GM23338 (cell line): Measurements from ENCODE around the gene TRAF3IP1. TPM values are rescaled to one million over a fixed set of nuclear protein-coding genes. Genes with fewer than 3 reads are reported as not detected.
"Not testable (repeated sequence)": the region's sequence is repeated elsewhere in the genome, so short reads cannot be mapped to it uniquely, and the experiment has no call there.

Source experiments
- ATAC-seq: fragments of 200-7000 bp; cut with Tn5 transposase; 3 replicates; pipeline ENCODE4 v1.9.1; 2020
- DNase-seq: peaks from one replicate; pipeline ENCODE4 v3.0.0-alpha.2; 2015; ENCODE audit warnings: low spot score
- H2AFZ ChIP-seq: fragments of 200-600 bp; sonication (generic); 2 replicates; pipeline ENCODE4 v1.8.0; 2016; ENCODE audit warnings: antibody characterized with exemption, mild to moderate bottlenecking, moderate library complexity
- H3F3A ChIP-seq: fragments of 200-600 bp; sonication (generic); replicated peaks from 2 replicates; pipeline ENCODE4 v1.8.0; 2017; ENCODE audit warnings: antibody characterized with exemption, mixed run types, low read depth
- H3K27ac ChIP-seq: fragments of 200-600 bp; sonication (generic); 2 replicates; pipeline ENCODE4 v1.6.1; 2016; ENCODE audit warnings: low read depth
- H3K27me3 ChIP-seq: fragments of 200-600 bp; sonication (generic); 2 replicates; pipeline ENCODE4 v1.8.0; 2016; ENCODE audit warnings: mild to moderate bottlenecking, mixed run types, moderate library complexity; ENCODE audit not compliant: insufficient read depth
- H3K36me3 ChIP-seq: fragments of 200-600 bp; sonication (generic); 2 replicates; pipeline ENCODE4 v1.8.0; 2016; ENCODE audit warnings: mild to moderate bottlenecking; ENCODE audit not compliant: insufficient read depth
- H3K4me1 ChIP-seq: fragments of 200-600 bp; sonication (generic); 2 replicates; pipeline ENCODE4 v1.8.0; 2016; ENCODE audit warnings: mild to moderate bottlenecking, moderate library complexity; ENCODE audit not compliant: insufficient read depth
- H3K4me2 ChIP-seq: fragments of 200-600 bp; sonication (generic); 2 replicates; pipeline ENCODE4 v1.7.1; 2017; ENCODE audit warnings: mixed run types
- H3K4me3 ChIP-seq: fragments of 200-600 bp; sonication (generic); 2 replicates; pipeline ENCODE4 v1.6.1; 2016; ENCODE audit warnings: mixed run types
- H3K79me2 ChIP-seq: fragments of 200-600 bp; sonication (generic); replicated peaks from 2 replicates; pipeline ENCODE4 v1.8.0; 2017; ENCODE audit warnings: mild to moderate bottlenecking; ENCODE audit not compliant: insufficient read depth
- H3K9me2 ChIP-seq: fragments of 200-600 bp; sonication (generic); 2 replicates; pipeline ENCODE4 v1.8.0; 2017; ENCODE audit not compliant: insufficient read depth
- H4K20me1 ChIP-seq: fragments of 200-600 bp; sonication (generic); replicated peaks from 2 replicates; pipeline ENCODE4 v1.8.0; 2017; ENCODE audit warnings: mild to moderate bottlenecking; ENCODE audit not compliant: insufficient read depth
- H3K27ac Mint-ChIP-seq: 2 replicates; pipeline ENCODE4 v1.8.0; 2020; ENCODE audit warnings: inconsistent platforms, mild to moderate bottlenecking, moderate library complexity, mixed read lengths
- H3K27me3 Mint-ChIP-seq: 3 replicates; pipeline ENCODE4 v1.8.0; 2022; ENCODE audit warnings: low read depth, mild to moderate bottlenecking, moderate library complexity, mixed read lengths, inconsistent platforms; ENCODE audit not compliant: insufficient read depth, poor library complexity
- H3K36me3 Mint-ChIP-seq: 3 replicates; pipeline ENCODE4 v1.8.0; 2021; ENCODE audit warnings: low read depth, mild to moderate bottlenecking, inconsistent platforms, moderate library complexity, mixed read lengths
- H3K4me1 Mint-ChIP-seq: 3 replicates; pipeline ENCODE4 v1.8.0; 2020; ENCODE audit warnings: mild to moderate bottlenecking, inconsistent platforms, mixed read lengths
- H3K4me3 Mint-ChIP-seq: 3 replicates; pipeline ENCODE4 v1.8.0; 2021; ENCODE audit warnings: moderate library complexity, mild to moderate bottlenecking, inconsistent platforms, mixed read lengths
- H3K9me3 Mint-ChIP-seq: 3 replicates; pipeline ENCODE4 v1.8.0; 2020; ENCODE audit warnings: moderate library complexity, mild to moderate bottlenecking, inconsistent platforms, mixed read lengths
- CREB1 ChIP-seq: fragments of 250-450 bp; sonication (Bioruptor Pico); IDR thresholded peaks from 2 replicates; pipeline ENCODE4 v1.5.0; 2020; ENCODE audit warnings: low read depth, mild to moderate bottlenecking, moderate library complexity
- POLR2AphosphoS5 ChIP-seq: IDR thresholded peaks from 2 replicates; pipeline ENCODE4 v1.6.1; 2016; ENCODE audit warnings: antibody characterized with exemption, low read depth
- STAT1 ChIP-seq: IDR thresholded peaks from one replicate; pipeline ENCODE4 v1.6.1; 2016; ENCODE audit warnings: antibody characterized with exemption; ENCODE audit not compliant: unreplicated experiment
- ZNF114 ChIP-seq: fragments of 250-450 bp; sonication (Bioruptor Pico); IDR thresholded peaks from 2 replicates; pipeline ENCODE4 v1.5.0; 2020; ENCODE audit warnings: mild to moderate bottlenecking, moderate library complexity
- ZNF331 ChIP-seq: fragments of 250-450 bp; sonication (Bioruptor Pico); IDR thresholded peaks from 2 replicates; pipeline ENCODE4 v1.5.0; 2020; ENCODE audit warnings: low read depth, mild to moderate bottlenecking, moderate library complexity
- polyA plus RNA-seq: library from polyadenylated mRNA; unstranded; fragments of >200 nt; fragmentation: Nextera tagmentation; extraction: Ambion mirVana; gene quantifications from 2 replicates; pipeline ENCODE4 v1.2.1, GENCODE V29; 2016
- total RNA-seq: library from RNA; depleted of rRNA; stranded (reverse); fragments of >200 nt; shearing (Covaris generic); gene quantifications from 2 replicates; pipeline ENCODE4 v1.2.3, GENCODE V29; 2014
- TF ChIP-seq, protein P1 (sequence below): fragments of 250-450 bp; sonication (Bioruptor Pico); IDR thresholded peaks from 2 replicates; pipeline ENCODE4 v1.5.0; 2020; ENCODE audit warnings: mild to moderate bottlenecking, moderate library complexity

Gene TRAF3IP1
- total and polyA plus RNA-seq, 2 experiments from 2014 or later: 12.5 to 20.7 TPM

GRCh38 chr2:238334885-238335284 is 14.6 kb downstream of the TRAF3IP1 start:
- H3K36me3 ChIP-seq: no peaks in the 10 kb centered on the region
- no peak overlapping the region for H3K4me2 ChIP-seq
- TF ChIP-seq ZNF331 (CRISPR knock-in tag): no peak
- TF ChIP-seq CREB1 (CRISPR knock-in tag): no peak
- TF ChIP-seq, protein P1, sequence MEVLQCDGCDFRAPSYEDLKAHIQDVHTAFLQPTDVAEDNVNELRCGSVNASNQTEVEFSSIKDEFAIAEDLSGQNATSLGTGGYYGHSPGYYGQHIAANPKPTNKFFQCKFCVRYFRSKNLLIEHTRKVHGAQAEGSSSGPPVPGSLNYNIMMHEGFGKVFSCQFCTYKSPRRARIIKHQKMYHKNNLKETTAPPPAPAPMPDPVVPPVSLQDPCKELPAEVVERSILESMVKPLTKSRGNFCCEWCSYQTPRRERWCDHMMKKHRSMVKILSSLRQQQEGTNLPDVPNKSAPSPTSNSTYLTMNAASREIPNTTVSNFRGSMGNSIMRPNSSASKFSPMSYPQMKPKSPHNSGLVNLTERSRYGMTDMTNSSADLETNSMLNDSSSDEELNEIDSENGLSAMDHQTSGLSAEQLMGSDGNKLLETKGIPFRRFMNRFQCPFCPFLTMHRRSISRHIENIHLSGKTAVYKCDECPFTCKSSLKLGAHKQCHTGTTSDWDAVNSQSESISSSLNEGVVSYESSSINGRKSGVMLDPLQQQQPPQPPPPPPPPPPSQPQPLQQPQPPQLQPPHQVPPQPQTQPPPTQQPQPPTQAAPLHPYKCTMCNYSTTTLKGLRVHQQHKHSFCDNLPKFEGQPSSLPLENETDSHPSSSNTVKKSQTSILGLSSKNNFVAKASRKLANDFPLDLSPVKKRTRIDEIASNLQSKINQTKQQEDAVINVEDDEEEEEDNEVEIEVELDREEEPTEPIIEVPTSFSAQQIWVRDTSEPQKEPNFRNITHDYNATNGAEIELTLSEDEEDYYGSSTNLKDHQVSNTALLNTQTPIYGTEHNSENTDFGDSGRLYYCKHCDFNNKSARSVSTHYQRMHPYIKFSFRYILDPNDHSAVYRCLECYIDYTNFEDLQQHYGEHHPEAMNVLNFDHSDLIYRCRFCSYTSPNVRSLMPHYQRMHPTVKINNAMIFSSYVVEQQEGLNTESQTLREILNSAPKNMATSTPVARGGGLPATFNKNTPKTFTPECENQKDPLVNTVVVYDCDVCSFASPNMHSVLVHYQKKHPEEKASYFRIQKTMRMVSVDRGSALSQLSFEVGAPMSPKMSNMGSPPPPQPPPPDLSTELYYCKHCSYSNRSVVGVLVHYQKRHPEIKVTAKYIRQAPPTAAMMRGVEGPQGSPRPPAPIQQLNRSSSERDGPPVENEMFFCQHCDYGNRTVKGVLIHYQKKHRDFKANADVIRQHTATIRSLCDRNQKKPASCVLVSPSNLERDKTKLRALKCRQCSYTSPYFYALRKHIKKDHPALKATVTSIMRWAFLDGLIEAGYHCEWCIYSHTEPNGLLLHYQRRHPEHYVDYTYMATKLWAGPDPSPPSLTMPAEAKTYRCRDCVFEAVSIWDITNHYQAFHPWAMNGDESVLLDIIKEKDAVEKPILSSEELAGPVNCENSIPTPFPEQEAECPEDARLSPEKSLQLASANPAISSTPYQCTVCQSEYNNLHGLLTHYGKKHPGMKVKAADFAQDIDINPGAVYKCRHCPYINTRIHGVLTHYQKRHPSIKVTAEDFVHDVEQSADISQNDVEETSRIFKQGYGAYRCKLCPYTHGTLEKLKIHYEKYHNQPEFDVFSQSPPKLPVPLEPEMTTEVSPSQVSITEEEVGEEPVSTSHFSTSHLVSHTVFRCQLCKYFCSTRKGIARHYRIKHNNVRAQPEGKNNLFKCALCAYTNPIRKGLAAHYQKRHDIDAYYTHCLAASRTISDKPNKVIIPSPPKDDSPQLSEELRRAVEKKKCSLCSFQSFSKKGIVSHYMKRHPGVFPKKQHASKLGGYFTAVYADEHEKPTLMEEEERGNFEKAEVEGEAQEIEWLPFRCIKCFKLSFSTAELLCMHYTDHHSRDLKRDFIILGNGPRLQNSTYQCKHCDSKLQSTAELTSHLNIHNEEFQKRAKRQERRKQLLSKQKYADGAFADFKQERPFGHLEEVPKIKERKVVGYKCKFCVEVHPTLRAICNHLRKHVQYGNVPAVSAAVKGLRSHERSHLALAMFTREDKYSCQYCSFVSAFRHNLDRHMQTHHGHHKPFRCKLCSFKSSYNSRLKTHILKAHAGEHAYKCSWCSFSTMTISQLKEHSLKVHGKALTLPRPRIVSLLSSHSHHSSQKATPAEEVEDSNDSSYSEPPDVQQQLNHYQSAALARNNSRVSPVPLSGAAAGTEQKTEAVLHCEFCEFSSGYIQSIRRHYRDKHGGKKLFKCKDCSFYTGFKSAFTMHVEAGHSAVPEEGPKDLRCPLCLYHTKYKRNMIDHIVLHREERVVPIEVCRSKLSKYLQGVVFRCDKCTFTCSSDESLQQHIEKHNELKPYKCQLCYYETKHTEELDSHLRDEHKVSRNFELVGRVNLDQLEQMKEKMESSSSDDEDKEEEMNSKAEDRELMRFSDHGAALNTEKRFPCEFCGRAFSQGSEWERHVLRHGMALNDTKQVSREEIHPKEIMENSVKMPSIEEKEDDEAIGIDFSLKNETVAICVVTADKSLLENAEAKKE (CRISPR knock-in tag): no peak
- TF ChIP-seq STAT1: no peak
- no peak for TF ChIP-seq POLR2AphosphoS5
- no peak for TF ChIP-seq ZNF114 (CRISPR knock-in tag)
- H3K36me3 Mint-ChIP-seq: peaks cover 1% of the 10 kb centered on the region; the same call in 1 of the 3 replicates
- no peaks in the 10 kb centered on the region for H3K9me2 ChIP-seq
- H3K4me1 ChIP-seq: no peaks in the 10 kb centered on the region
- no peak overlapping the region for H3K4me3 ChIP-seq
- no peaks in the 10 kb centered on the region for H3K27me3 ChIP-seq
- H3K27me3 Mint-ChIP-seq: peaks cover 2% of the 10 kb centered on the region
- ATAC-seq (no peak), DNase-seq (no peak)
- peaks cover 5% of the 10 kb centered on the region for H4K20me1 ChIP-seq
- no peaks in the 10 kb centered on the region for H3F3A ChIP-seq
- H3K4me1 Mint-ChIP-seq: no peaks in the 10 kb centered on the region; the same call in 2 of the 3 replicates
- no peak overlapping the region for H2AFZ ChIP-seq
- H3K27ac ChIP-seq: no peak overlapping the region
- peaks cover 5% of the 10 kb centered on the region; the same call in 1 of the 2 replicates for H3K79me2 ChIP-seq
- no peaks in the 10 kb centered on the region for H3K9me3 Mint-ChIP-seq
- H3K27ac Mint-ChIP-seq: no peak overlapping the region
- no peak overlapping the region for H3K4me3 Mint-ChIP-seq

DNA sequence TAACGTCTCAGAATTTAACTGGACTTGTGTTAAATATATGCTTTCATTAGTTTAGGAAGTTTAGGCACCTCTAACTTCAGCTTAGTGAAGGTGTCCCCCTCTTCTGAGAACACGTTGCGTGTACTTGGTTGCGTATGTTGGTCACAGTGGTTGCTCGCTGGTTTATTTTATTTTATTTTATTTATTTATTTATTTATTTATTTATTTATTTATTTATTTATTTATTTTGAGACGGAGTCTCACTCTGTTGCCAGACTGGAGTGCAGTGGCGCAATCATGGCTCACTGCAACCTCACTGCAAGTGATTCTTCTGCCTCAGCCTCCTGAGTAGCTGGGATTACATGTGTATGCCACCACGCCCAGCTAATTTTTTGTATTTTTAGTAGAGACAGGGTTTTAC is 15.3 kb downstream of the TRAF3IP1 start:
- H2AFZ ChIP-seq, H3K4me3 Mint-ChIP-seq, H3K36me3 Mint-ChIP-seq, H3F3A ChIP-seq, H3K4me1 ChIP-seq, H3K9me3 Mint-ChIP-seq, H3K79me2 ChIP-seq, H3K4me1 Mint-ChIP-seq, H3K4me2 ChIP-seq, H3K27me3 ChIP-seq, H3K27me3 Mint-ChIP-seq, DNase-seq, H3K9me2 ChIP-seq, H3K4me3 ChIP-seq, H3K36me3 ChIP-seq, H3K27ac Mint-ChIP-seq, H3K27ac ChIP-seq, H4K20me1 ChIP-seq, ATAC-seq: not testable (repeated sequence)
